RPMI8226 (cell line): Measurements from ENCODE around the gene ZBED4.
A peak's percentile ranks its signal among the peaks of the same experiment; 100 is the strongest.
"Not testable (repeated sequence)": the region's sequence is repeated elsewhere in the genome, so short reads cannot be mapped to it uniquely, and the experiment has no call there.

ENCODE experiments used
- DNase-seq: peaks from one replicate; pipeline ENCODE4 v3.0.0-alpha.2; 2015

Gene ZBED4

GRCh38 chr22:49852898-49853894 is at the start of gene ZBED4:
TSS of gene ZBED4 (plus strand) at chr22:49853844. CDS start at chr22:49883663, 29,819 bp downstream.
- DNase-seq: peak; percentile 99

- DNase-seq: no peak
These were observed 46.5 kb upstream of the ZBED4 start for GRCh38 chr22:49807129-49807528.

GRCh38 chr22:49807780-49808708 is 45.6 kb upstream of the ZBED4 start:
- no peak for DNase-seq

- DNase-seq: no peak
These were observed 43.2 kb upstream of the ZBED4 start for GRCh38 chr22:49810363-49811019.

- DNase-seq: no peak
These were observed 42.4 kb upstream of the ZBED4 start for GRCh38 chr22:49811020-49811791.

GRCh38 chr22:49812838-49813237 is 40.8 kb upstream of the ZBED4 start:
- no peak for DNase-seq

- DNase-seq: no peak
These were observed 39.4 kb upstream of the ZBED4 start for GRCh38 chr22:49814164-49814686.

GRCh38 chr22:49814856-49815255 is 38.8 kb upstream of the ZBED4 start:
- no peak for DNase-seq

GRCh38 chr22:49815641-49816091 is 38.0 kb upstream of the ZBED4 start:
- DNase-seq: no peak

GRCh38 chr22:49817359-49817758 is 36.3 kb upstream of the ZBED4 start:
- no peak for DNase-seq

GRCh38 chr22:49820984-49821383 is 32.7 kb upstream of the ZBED4 start:
- DNase-seq: no peak

GRCh38 chr22:49821741-49822140 is 31.9 kb upstream of the ZBED4 start:
- DNase-seq: not testable (repeated sequence)

- DNase-seq: no peak
These were observed 30.2 kb upstream of the ZBED4 start for GRCh38 chr22:49823289-49824045.

GRCh38 chr22:49824185-49824925 is 29.3 kb upstream of the ZBED4 start:
- no peak for DNase-seq

- DNase-seq: no peak
These were observed 28.7 kb upstream of the ZBED4 start for GRCh38 chr22:49824936-49825335.

GRCh38 chr22:49825436-49825835 is 28.2 kb upstream of the ZBED4 start:
- no peak for DNase-seq

- no peak for DNase-seq
These were observed 27.6 kb upstream of the ZBED4 start for GRCh38 chr22:49825944-49826602.

- peak; percentile 47 for DNase-seq
These were observed 26.9 kb upstream of the ZBED4 start for GRCh38 chr22:49826603-49827270.

- peak; percentile 28 for DNase-seq
These were observed 26.3 kb upstream of the ZBED4 start for GRCh38 chr22:49827271-49827852.
